ENCODE data around the gene EPS8.

Gene EPS8

DNA sequence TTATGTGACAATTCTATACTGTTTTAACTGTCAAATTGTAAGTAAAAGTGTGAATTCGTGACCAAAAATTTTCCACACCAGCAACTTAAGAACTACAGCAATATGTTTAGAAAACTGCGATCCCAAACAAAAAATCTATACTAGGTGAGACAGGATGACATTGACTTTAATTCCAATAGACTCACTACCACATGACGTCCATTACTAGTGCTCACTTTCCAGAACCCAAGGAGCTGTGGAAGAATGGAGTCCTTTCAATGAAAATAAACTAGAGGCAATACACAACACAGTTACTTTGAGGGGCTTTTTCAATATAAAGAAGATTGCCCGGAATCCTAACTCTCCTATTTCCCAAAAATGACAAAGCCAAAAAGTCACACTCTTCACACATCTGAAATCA, 1.4 kb downstream of the EPS8 start:
- H3K27ac ChIP-seq (ENCODE audit: low read length) = no peak overlapping the region

DNA sequence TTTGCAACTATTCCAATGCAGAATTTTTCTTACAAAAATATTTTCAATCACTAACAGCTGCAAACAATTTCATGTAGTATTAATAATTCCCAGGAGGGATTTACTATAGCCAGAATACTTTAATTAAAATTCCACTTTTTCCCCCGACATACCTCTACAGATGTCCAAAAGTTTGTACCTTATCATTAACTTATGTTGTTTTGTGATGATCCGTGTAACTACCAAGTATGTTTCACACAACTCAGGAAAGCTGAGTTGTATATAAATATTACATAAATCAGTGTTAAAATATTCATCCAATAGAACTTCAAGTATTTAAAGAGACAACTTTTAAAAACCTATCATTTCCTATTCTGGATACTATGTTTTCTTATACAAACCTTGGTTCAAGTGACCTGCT, 2.4 kb downstream of the EPS8 start:
- Histone ChIP-seq H4K20me1 (ENCODE audit: insufficient read depth, low read length) (no peaks in the 10 kb centered on the region), H2AFZ (ENCODE audit: low read length) (no peak overlapping the region), H3K79me2 (ENCODE audit: low read length) (no peaks in the 10 kb centered on the region), H3K9ac (ENCODE audit: low read length) (no peak overlapping the region), H3K9me3 (replicated peaks; ENCODE audit: insufficient read depth, low read length) (no peaks in the 10 kb centered on the region), H3F3A (ENCODE audit: insufficient read depth, low read length) (peaks cover 7% of the 10 kb centered on the region; the same call in 1 of the 2 replicates), H3K4me2 (ENCODE audit: low read depth, low read length) (no peak overlapping the region), H3K4me1 (ENCODE audit: low read length) (no peaks in the 10 kb centered on the region), H3K9me2 (replicated peaks; ENCODE audit: insufficient read depth, low read length) (no peaks in the 10 kb centered on the region), H3K27ac (ENCODE audit: low read length) (no peak overlapping the region), H3K36me3 (replicated peaks; ENCODE audit: insufficient read depth, low read length) (no peaks in the 10 kb centered on the region), H3K4me3 (ENCODE audit: low read length) (no peak overlapping the region), H3K27me3 (replicated peaks; ENCODE audit: insufficient read depth, low read length) (peaks cover 16% of the 10 kb centered on the region)
- TF ChIP-seq EZH2phosphoT487 (IDR thresholded peaks at IDR 0.05; ENCODE audit: low read length) (no peak), EZH2 (optimal IDR thresholded peaks at IDR 0.05; ENCODE audit: low read depth, low read length) (no peak)
- TF ChIP-seq, protein P1, sequence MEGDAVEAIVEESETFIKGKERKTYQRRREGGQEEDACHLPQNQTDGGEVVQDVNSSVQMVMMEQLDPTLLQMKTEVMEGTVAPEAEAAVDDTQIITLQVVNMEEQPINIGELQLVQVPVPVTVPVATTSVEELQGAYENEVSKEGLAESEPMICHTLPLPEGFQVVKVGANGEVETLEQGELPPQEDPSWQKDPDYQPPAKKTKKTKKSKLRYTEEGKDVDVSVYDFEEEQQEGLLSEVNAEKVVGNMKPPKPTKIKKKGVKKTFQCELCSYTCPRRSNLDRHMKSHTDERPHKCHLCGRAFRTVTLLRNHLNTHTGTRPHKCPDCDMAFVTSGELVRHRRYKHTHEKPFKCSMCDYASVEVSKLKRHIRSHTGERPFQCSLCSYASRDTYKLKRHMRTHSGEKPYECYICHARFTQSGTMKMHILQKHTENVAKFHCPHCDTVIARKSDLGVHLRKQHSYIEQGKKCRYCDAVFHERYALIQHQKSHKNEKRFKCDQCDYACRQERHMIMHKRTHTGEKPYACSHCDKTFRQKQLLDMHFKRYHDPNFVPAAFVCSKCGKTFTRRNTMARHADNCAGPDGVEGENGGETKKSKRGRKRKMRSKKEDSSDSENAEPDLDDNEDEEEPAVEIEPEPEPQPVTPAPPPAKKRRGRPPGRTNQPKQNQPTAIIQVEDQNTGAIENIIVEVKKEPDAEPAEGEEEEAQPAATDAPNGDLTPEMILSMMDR (IDR thresholded peaks at IDR 0.05; ENCODE audit: low read length) = no peak
- no peak for DNase-seq

More for the DNA sequence above, 1.4 kb downstream of the EPS8 start:
- Histone ChIP-seq H3K9ac (ENCODE audit: low read length) (no peak overlapping the region), H3K36me3 (replicated peaks; ENCODE audit: insufficient read depth, low read length) (no peaks in the 10 kb centered on the region), H3K79me2 (ENCODE audit: low read length) (no peaks in the 10 kb centered on the region), H3F3A (ENCODE audit: insufficient read depth, low read length) (peaks cover 7% of the 10 kb centered on the region; the same call in 1 of the 2 replicates), H3K9me2 (replicated peaks; ENCODE audit: insufficient read depth, low read length) (no peaks in the 10 kb centered on the region), H2AFZ (ENCODE audit: low read length) (no peak overlapping the region), H3K9me3 (replicated peaks; ENCODE audit: insufficient read depth, low read length) (no peaks in the 10 kb centered on the region), H3K4me1 (ENCODE audit: low read length) (no peaks in the 10 kb centered on the region), H3K4me2 (ENCODE audit: low read depth, low read length) (peak overlapping the region; percentile 91; the same call in 1 of the 2 replicates), H3K4me3 (ENCODE audit: low read length) (peak overlapping the region; percentile 89), H4K20me1 (ENCODE audit: insufficient read depth, low read length) (no peaks in the 10 kb centered on the region), H3K27me3 (replicated peaks; ENCODE audit: insufficient read depth, low read length) (peaks cover 16% of the 10 kb centered on the region)
- no peak for DNase-seq
- TF ChIP-seq, protein P1 (IDR thresholded peaks at IDR 0.05; ENCODE audit: low read length) = no peak
- TF ChIP-seq EZH2 (optimal IDR thresholded peaks at IDR 0.05; ENCODE audit: low read depth, low read length) (no peak), EZH2phosphoT487 (IDR thresholded peaks at IDR 0.05; ENCODE audit: low read length) (no peak)

- Histone ChIP-seq H3K4me2 (ENCODE audit: low read depth, low read length) (no peak overlapping the region), H3K9ac (ENCODE audit: low read length) (no peak overlapping the region), H3K36me3 (replicated peaks; ENCODE audit: insufficient read depth, low read length) (no peaks in the 10 kb centered on the region), H2AFZ (ENCODE audit: low read length) (no peak overlapping the region), H3K27me3 (replicated peaks; ENCODE audit: insufficient read depth, low read length) (peaks cover 16% of the 10 kb centered on the region), H3K4me3 (ENCODE audit: low read length) (no peak overlapping the region), H3K79me2 (ENCODE audit: low read length) (no peaks in the 10 kb centered on the region), H4K20me1 (ENCODE audit: insufficient read depth, low read length) (no peaks in the 10 kb centered on the region), H3K9me3 (replicated peaks; ENCODE audit: insufficient read depth, low read length) (no peaks in the 10 kb centered on the region), H3K4me1 (ENCODE audit: low read length) (no peaks in the 10 kb centered on the region), H3F3A (ENCODE audit: insufficient read depth, low read length) (no peaks in the 10 kb centered on the region), H3K9me2 (replicated peaks; ENCODE audit: insufficient read depth, low read length) (no peaks in the 10 kb centered on the region), H3K27ac (ENCODE audit: low read length) (no peak overlapping the region)
- DNase-seq = no peak
- TF ChIP-seq EZH2phosphoT487 (IDR thresholded peaks at IDR 0.05; ENCODE audit: low read length) (no peak), EZH2 (optimal IDR thresholded peaks at IDR 0.05; ENCODE audit: low read depth, low read length) (no peak)
- TF ChIP-seq, protein P1 (IDR thresholded peaks at IDR 0.05; ENCODE audit: low read length) = no peak
Observed at GRCh38 chr12:15783288-15783687, 5.9 kb downstream of the EPS8 start.

All from MM.1S (cell line).